Measurements from ENCODE around the gene AOC2.

Gene AOC2, protein sequence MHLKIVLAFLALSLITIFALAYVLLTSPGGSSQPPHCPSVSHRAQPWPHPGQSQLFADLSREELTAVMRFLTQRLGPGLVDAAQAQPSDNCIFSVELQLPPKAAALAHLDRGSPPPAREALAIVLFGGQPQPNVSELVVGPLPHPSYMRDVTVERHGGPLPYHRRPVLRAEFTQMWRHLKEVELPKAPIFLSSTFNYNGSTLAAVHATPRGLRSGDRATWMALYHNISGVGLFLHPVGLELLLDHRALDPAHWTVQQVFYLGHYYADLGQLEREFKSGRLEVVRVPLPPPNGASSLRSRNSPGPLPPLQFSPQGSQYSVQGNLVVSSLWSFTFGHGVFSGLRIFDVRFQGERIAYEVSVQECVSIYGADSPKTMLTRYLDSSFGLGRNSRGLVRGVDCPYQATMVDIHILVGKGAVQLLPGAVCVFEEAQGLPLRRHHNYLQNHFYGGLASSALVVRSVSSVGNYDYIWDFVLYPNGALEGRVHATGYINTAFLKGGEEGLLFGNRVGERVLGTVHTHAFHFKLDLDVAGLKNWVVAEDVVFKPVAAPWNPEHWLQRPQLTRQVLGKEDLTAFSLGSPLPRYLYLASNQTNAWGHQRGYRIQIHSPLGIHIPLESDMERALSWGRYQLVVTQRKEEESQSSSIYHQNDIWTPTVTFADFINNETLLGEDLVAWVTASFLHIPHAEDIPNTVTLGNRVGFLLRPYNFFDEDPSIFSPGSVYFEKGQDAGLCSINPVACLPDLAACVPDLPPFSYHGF

DNA sequence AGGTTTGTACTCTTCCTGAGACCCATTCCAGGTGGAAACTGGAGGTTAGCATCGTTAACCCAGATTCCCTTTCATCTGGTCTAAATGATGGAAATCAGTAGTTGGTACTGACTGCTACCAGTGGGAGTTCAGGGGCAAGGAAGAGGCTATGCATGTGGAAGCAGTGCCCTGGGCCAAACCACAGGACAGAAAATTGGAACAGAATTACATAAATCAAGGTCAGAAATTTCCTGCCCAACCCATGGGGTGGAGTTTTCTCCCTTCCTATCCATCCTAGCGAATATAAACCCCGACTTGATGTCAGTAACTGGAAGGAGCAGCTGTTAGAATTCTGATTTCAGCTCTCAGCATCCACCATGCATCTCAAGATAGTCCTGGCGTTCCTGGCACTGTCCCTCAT lies at the start of gene AOC2:
Gene AOC2, plus strand, starts transcription at position 310 of the 400 bp plus-strand sequence. Its CDS starts 47 bp downstream, at position 357.
- TF ChIP-seq GATA2 (IDR thresholded peaks at IDR 0.05; ENCODE audit: low read depth, low read length) (no peak), GATA3 (IDR thresholded peaks at IDR 0.05; ENCODE audit: low read depth, low read length) (no peak)

DNA sequence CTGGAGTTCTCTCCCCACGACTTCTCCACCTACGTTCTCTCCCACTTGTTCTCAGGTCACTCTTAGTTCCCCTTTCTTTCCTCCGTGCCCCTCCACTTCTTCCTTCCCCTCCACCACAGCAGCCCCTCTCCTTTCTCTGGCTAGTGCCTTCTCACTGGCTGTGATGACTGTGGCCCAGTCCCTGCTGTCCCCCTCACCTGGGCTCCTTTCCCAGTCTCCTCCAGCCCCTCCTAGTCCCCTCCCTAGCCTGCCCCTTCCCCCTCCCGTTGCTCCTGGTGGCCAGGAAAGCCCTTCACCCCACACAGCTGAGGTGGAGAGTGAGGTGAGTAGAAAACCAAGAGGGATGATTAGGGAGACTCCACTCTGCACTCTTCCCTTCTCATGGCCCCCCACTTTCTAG lies 49.3 kb upstream of the AOC2 start:
- TF ChIP-seq GATA3 (IDR thresholded peaks at IDR 0.05; ENCODE audit: low read depth, low read length) (no peak), GATA2 (IDR thresholded peaks at IDR 0.05; ENCODE audit: low read depth, low read length) (no peak)

DNA sequence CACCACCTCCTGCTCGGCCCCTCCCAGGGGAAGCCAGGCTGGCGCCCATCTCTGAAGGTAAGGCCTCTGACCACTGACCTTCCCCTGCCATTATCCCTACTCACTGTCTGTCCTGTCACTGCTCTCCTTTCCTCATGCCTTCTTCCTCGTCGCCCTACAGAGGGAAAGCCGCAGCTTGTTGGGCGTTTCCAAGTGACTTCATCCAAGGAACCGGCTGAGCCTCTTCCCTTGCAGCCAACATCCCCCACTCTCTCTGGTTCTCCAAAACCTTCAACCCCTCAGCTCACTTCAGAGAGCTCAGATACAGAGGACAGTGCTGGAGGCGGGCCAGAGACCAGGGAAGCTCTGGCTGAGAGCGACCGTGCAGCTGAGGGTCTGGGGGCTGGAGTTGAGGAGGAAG lies 48.9 kb upstream of the AOC2 start:
- TF ChIP-seq GATA2 (IDR thresholded peaks at IDR 0.05; ENCODE audit: low read depth, low read length), result no peak
- no peak for TF ChIP-seq GATA3 (IDR thresholded peaks at IDR 0.05; ENCODE audit: low read depth, low read length)

DNA sequence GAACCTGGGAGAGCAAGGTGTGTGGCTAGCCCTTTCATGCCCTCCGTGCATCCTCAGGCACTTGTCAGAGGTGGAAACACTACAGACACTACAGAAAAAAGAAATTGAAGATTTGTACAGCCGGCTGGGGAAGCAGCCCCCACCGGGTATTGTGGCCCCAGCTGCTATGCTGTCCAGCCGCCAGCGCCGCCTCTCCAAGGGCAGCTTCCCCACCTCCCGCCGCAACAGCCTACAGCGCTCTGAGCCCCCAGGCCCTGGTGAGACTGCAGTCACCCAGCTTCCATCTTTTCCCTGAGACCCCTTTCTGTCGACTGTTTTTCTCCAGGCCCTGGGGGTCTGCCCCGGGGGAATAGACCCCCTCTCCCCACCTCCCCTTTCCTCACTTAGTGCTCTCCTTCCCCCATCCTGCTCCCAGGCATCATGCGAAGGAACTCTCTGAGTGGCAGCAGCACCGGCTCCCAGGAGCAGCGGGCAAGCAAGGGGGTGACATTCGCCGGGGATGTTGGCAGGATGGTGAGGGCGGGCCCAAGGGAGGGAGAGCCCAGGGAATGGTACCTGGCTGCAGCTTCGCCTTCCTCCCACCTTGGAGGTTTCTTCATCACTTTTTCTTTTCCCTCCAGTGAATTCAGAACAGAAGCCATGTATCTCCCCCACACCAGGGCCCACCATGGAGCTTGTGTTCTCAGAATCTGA lies 48.2 kb upstream of the AOC2 start:
- TF ChIP-seq GATA2 (IDR thresholded peaks at IDR 0.05; ENCODE audit: low read depth, low read length) (no peak), GATA3 (IDR thresholded peaks at IDR 0.05; ENCODE audit: low read depth, low read length) (no peak)

DNA sequence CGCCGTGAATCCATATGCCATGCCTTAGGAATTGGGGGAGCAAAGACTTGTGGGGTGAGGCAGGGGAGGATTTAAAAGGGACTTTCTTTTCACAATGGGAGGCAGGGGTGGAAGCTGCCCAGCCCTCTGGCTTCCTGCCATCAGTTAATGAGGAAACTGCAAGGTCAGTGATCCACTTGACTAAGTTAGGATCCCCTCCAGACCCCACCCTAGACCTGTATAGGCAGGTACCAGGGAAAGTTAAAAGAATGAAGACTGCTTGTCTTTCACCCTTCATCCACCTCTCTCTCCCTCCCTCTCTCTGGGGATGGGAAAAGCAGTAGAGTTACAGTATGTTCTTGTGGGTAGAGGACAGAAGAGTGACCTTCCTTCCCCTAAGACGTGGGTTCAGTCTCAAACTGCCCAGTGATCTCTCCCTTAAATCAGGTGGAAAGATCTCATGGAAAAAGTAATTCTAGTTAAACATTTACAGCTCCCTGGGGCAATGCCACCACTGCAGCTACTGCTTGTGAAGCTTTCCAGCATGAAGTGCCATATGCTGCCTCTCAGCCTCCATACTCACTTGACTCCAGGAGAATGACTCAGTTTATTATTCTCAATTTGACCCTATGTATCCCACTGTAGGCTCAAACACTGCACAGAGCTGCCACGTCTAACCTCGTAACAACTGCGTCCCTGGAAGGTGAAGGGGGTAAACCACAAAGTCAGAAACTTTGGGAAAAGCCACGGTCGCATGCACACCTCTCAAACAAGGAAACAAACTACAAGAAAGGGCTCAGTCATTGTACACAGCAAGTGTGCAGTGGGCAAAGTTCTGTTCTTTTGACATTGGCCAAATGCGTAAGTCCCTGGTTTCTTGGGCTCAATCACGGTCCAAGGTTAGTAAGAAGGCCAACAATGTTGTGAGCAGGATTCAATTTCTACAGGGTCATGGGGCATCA lies 47.0 kb upstream of the AOC2 start:
- TF ChIP-seq GATA2 (IDR thresholded peaks at IDR 0.05; ENCODE audit: low read depth, low read length) (no peak), GATA3 (IDR thresholded peaks at IDR 0.05; ENCODE audit: low read depth, low read length) (no peak)

DNA sequence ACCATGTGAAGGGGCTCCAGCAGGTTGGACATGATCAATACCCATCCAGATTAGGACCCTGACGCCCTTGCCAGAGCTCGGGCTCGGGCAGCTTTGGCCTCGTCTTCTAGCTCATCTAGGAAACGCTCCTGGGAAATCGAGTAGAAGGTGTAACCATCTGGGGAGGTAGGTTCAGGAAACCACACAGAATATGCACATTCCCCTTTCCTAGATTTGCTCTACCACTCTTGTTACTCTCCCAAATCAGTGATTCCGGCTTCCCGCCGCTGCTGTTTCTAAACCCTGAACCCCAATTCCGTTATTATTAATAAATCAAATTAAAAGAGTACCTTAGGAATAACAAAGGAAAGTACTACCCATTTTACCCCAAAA lies 46.4 kb upstream of the AOC2 start:
- TF ChIP-seq GATA3 (IDR thresholded peaks at IDR 0.05; ENCODE audit: low read depth, low read length) (no peak), GATA2 (IDR thresholded peaks at IDR 0.05; ENCODE audit: low read depth, low read length) (no peak)

DNA sequence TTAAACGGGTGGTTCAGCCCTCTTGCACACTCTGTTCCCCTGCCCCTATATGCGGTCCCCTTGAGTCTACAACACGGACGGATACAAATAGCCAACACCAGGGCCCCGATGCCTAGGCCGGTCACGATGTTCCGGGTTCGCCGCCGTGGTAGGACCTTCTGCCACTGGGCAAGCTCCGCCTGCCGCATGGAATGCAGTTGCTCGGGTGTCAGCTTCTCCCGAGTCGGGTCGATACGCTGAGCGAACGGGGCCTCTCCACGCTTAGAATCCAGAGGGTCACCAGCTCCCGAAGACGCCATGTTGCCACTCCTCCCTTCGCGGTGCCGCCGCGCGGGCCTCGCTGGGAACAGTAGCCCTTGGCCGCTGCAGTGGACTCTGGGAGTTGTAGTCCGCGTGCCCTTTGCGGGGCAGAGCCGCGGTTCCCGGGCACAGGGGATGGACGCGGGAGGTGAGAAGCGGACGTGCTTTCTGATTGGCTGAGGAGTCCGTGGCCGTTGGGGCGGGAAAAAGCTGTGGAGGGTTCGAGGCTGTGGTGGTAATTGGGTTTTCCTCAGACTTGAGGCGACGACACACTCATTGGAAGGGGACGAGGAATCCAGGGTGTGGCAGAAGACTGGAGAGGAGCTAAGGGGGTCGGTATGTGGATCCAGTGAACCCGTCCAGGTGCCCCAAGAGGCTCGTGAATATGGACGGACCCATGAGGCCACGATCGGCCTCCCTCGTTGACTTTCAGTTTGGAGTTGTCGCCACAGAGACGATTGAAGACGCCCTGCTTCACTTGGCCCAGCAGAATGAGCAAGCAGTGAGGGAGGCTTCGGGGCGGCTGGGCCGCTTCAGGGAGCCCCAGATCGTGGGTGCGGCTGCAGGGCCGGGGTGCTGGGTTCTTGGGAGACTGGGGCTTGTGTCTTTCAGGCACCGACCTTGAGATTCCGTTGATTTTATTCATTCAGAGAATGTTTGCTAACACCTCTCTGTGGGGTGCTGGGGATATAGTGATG lies 45.7 kb upstream of the AOC2 start, which contains the start of the genes CNTD1 and COA3:
Gene CNTD1, plus strand, starts transcription at position 479 of the 998 bp plus-strand sequence. Its CDS starts 207 bp downstream, at position 686.
Gene COA3, minus strand, starts transcription at position 322 of the 998 bp plus-strand sequence. Its CDS starts 23 bp downstream, at position 299.
- TF ChIP-seq GATA3 (IDR thresholded peaks at IDR 0.05; ENCODE audit: low read depth, low read length), result no peak
- TF ChIP-seq GATA2 (IDR thresholded peaks at IDR 0.05; ENCODE audit: low read depth, low read length), result no peak

DNA sequence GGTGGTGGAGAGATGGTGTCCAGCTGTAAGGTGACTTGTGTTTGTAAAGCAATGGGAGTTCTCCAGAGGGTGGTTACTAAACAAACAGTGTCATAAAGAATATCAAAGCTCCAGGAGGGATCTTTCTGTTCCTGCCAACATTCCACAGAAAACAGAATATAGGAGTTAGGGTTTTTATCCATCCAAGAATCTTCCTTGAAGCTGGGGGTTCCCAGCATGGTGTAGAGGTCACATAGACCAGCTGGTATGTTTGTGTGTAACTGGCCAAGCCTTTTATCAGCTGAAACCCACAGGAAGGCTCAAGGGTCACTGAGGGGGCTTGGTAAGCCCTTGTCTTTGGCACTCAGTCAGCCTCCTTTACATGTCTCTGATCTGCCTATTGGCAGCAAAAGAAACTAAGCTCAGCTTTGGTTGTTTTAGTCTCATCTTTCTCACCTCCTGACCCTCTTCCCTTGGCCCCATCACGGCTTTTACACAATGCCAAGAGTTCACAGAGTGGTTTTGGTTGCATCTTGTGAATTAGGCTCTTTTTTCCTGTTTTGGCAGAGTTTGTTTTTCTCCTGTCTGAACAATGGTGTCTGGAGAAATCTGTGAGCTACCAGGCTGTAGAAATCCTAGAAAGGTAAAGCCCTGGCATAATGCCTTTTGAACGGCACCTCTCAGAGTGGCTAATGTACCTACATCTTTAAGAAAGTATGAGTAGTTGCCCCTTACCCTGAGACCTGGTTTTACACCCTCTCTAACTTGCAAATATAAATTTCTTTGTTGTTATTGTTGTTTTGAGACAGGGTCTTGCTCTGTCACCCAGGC lies 41.1 kb upstream of the AOC2 start:
- TF ChIP-seq GATA2 (IDR thresholded peaks at IDR 0.05; ENCODE audit: low read depth, low read length), result no peak
- no peak for TF ChIP-seq GATA3 (IDR thresholded peaks at IDR 0.05; ENCODE audit: low read depth, low read length)

DNA sequence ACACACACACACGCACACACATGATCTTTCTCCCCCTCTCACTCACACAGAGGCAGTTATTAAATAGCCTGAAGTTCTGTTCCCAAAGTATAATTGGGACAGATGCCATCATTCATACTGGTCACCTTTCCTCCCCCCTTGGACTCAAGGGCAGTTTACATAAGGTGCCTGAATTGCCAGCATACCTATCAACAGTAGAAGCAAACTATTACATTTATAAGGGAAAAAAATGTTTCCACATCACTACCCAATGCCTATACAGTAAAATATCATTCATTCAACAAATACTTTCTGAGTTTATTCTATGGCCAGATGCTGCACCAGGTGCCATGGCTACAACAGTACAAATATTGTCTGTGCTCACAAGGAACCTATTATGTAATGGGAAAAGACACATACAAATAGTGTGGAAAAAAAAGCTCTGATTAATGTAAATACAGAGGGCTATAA lies 39.4 kb upstream of the AOC2 start:
- TF ChIP-seq GATA3 (IDR thresholded peaks at IDR 0.05; ENCODE audit: low read depth, low read length) (no peak), GATA2 (IDR thresholded peaks at IDR 0.05; ENCODE audit: low read depth, low read length) (no peak)

DNA sequence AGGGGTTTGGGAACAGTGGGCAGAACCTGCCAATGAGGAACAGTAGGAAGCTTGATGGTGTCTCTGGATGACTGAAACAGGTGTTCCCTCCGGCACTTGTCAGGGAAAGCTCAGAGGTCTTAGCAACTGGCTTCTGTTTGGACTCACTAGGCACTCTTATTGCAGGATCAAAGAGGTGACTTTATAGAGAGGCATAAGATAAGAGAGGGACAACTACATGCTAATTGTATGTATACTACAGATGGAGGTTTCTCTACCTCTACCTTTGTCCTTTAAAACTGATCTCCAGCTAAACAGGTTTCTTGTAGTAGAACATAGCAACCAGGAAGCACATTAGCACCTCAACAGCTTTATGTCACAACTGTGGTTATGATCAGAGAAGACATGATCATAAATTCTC lies 38.1 kb upstream of the AOC2 start:
- TF ChIP-seq GATA3 (IDR thresholded peaks at IDR 0.05; ENCODE audit: low read depth, low read length), result no peak
- no peak for TF ChIP-seq GATA2 (IDR thresholded peaks at IDR 0.05; ENCODE audit: low read depth, low read length)

DNA sequence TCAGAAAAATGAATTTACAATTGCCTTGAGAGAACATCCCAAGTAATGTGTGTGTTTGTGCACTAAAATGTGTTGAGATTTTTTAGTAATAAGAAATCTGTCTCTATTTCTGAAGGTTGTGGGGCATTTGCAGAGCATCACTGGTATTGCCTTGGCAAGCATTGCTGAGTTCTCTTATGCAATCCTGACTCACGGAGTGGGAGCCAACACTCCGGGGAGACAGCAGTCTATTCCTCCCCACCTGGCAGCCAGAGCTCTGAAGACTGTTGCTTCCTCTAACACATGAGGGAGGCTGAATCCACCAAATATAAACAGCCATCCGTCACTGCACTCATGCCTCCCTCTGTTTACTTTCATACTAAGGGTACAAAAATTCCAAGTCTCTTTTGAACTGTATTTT lies 35.1 kb upstream of the AOC2 start:
- TF ChIP-seq GATA3 (IDR thresholded peaks at IDR 0.05; ENCODE audit: low read depth, low read length) (no peak), GATA2 (IDR thresholded peaks at IDR 0.05; ENCODE audit: low read depth, low read length) (no peak)

Data from SH-SY5Y (cell line).